ENCODE data around the gene ASTN2. TPM values are rescaled to one million over a fixed set of nuclear protein-coding genes. Genes with fewer than 3 reads are reported as not detected.
A peak's percentile ranks its signal among the peaks of the same experiment; 100 is the strongest.

The ASTN2 gene
- total RNA-seq, 6 experiments from 2014 or later = 0.91 to 3.1 (median 2.5) TPM

GRCh38 chr9:116506685-116507084 lies 908.2 kb downstream of the ASTN2 start:
- H3K4me1 ChIP-seq = peaks cover 0 to 3% (median 0%) of the 10 kb centered on the region in 4 donors
- DNase-seq = no peak
- no peak overlapping the region for H3K4me3 ChIP-seq
- no peak for ATAC-seq
- intact Hi-C loops (cut with DNase I) = no loop called here
- H3K27ac ChIP-seq = no peak overlapping the region
- no peaks in the 10 kb centered on the region for H3K27me3 ChIP-seq
- 96% methylated on average over 3 of the region's 4 CpGs for WGBS (ENCODE audit: insufficient coverage, low coverage, low lambda C conversion rate, missing lambda C conversion rate)
- no peaks in the 10 kb centered on the region for H3K9me3 ChIP-seq
- H3K36me3 ChIP-seq = no peaks in the 10 kb centered on the region
- TF ChIP-seq POLR2A (IDR thresholded peaks at IDR 0.05) = no peak
- TF ChIP-seq, protein P1, sequence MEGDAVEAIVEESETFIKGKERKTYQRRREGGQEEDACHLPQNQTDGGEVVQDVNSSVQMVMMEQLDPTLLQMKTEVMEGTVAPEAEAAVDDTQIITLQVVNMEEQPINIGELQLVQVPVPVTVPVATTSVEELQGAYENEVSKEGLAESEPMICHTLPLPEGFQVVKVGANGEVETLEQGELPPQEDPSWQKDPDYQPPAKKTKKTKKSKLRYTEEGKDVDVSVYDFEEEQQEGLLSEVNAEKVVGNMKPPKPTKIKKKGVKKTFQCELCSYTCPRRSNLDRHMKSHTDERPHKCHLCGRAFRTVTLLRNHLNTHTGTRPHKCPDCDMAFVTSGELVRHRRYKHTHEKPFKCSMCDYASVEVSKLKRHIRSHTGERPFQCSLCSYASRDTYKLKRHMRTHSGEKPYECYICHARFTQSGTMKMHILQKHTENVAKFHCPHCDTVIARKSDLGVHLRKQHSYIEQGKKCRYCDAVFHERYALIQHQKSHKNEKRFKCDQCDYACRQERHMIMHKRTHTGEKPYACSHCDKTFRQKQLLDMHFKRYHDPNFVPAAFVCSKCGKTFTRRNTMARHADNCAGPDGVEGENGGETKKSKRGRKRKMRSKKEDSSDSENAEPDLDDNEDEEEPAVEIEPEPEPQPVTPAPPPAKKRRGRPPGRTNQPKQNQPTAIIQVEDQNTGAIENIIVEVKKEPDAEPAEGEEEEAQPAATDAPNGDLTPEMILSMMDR (IDR thresholded peaks at IDR 0.05) = no peak

DNA sequence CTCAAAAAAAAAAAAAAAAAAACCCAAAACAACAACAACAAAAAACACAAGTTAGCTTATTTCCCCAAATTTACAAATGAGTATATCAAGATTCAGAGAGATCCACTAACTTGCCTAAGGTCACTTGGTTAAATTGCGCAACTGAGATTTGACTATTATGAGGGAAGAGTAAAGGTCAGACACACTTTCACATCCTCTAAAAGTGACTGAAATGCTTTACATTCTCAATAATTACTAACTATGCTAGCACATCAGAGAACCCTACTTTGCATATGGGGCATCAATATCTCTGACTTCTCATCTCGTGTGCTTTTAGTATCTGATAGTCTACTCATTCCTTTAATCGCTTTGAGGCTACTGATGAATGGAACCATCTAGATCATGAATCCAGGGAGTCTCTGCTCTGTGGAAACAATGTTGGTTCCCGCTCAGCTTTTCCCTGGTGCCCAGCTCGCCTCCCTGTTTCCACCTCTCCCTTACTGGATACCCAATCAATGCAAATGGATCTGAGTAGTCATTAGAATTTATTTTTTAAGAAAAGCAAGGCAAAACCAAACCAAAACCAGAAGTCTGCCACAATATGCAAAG lies 909.9 kb downstream of the ASTN2 start:
- Histone ChIP-seq H3K9me3 (no peaks in the 10 kb centered on the region), H3K27ac (no peak overlapping the region), H3K36me3 (no peaks in the 10 kb centered on the region), H3K27me3 (no peaks in the 10 kb centered on the region), H3K4me3 (no peak overlapping the region), H3K4me1 (peaks cover 0 to 3% (median 0%) of the 10 kb centered on the region in 4 donors)
- no peak for TF ChIP-seq POLR2A (IDR thresholded peaks at IDR 0.05)
- TF ChIP-seq, protein P1 (IDR thresholded peaks at IDR 0.05) = no peak
- whole genome bisulfite sequencing (ENCODE audit: insufficient coverage, low coverage, low lambda C conversion rate, missing lambda C conversion rate) = 67% methylated on average over 5 of the region's 5 CpGs
- intact Hi-C loops (cut with DNase I) = no loop called here
- no peak for DNase-seq
- ATAC-seq = peak in 3 of 4 donors; percentile 77 to 92 (median 84)

DNA sequence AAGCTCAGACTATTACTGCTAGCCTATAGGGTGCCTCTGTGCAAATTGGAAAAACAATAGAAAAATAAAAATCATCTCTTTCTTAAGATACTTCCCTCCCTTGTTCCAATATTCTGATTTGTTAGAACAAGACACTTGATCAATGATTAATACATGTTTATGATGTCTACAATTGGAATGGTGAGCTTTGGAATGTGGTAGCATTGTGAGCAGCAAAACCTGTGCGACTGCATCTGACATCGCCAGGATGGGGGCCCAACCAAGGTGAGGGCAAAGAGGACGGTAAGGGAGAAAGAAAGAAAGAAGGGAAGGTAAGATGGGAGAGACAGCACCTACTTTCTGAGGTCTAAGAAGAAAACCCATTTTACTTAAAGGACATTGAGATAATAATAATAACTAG lies 910.8 kb downstream of the ASTN2 start:
- ATAC-seq (no peak), DNase-seq (no peak)
- 71% methylated on average over 3 of the region's 3 CpGs for WGBS (ENCODE audit: insufficient coverage, low coverage, low lambda C conversion rate, missing lambda C conversion rate)
- intact Hi-C loops (cut with DNase I) = no loop called here
- Histone ChIP-seq H3K4me3 (no peak overlapping the region), H3K27me3 (no peaks in the 10 kb centered on the region), H3K9me3 (no peaks in the 10 kb centered on the region), H3K27ac (no peak overlapping the region), H3K36me3 (no peaks in the 10 kb centered on the region), H3K4me1 (peaks cover 0 to 3% (median 0%) of the 10 kb centered on the region in 4 donors)
- no peak for TF ChIP-seq POLR2A (IDR thresholded peaks at IDR 0.05)
- TF ChIP-seq, protein P1 (IDR thresholded peaks at IDR 0.05) = no peak

DNA sequence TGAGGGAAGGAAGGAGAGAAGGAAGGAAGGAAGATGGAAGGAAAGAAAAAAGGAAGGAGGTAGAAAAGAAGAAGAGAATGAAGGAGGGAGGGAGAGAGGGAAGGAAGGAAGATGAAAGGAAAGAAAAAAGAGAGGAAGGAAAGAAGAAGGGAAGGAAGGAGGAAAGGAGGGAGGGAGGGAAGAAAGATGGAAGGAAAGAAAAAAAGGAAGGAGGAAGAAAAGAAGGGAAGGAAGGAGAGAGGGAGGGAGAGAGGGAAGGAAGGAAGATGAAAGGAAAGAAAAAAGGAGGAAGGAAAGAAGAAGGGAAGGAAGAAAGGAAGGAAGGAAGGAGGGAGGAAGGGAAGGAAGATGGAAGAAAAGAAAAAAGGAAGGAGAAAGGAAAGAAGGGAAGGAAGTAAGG lies 912.1 kb downstream of the ASTN2 start:
- Histone ChIP-seq H3K36me3 (no peaks in the 10 kb centered on the region), H3K27ac (no peak overlapping the region), H3K27me3 (no peaks in the 10 kb centered on the region), H3K4me1 (peaks cover 0 to 3% (median 0%) of the 10 kb centered on the region in 4 donors), H3K9me3 (no peaks in the 10 kb centered on the region), H3K4me3 (no peak overlapping the region)
- ATAC-seq = no peak
- intact Hi-C loops (cut with DNase I) = no loop called here
- DNase-seq = no peak
- TF ChIP-seq, protein P1 (IDR thresholded peaks at IDR 0.05) = no peak
- no peak for TF ChIP-seq POLR2A (IDR thresholded peaks at IDR 0.05)

DNA sequence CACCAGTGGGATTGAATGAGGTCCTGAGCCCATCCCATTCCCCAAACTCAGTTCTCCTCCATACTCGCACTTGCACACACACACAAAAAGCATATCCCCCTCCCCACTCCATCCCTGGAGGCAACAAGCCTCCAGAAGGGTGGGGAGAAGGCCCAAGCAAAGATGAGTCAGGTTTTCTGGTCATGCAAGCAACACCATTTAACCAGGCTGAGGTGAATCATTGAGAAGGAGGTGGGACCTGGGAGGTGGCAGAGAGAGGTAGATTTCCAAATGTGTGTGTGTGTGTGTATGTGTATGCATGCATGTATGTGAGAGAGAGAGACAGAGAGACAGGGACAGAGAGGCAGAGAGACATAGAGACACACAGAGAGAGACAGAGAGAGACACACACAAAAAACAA lies 913.0 kb downstream of the ASTN2 start:
- H3K36me3 ChIP-seq = no peaks in the 10 kb centered on the region
- DNase-seq (no peak), ATAC-seq (peak in 1 of 4 donors; percentile 40)
- H3K4me3 ChIP-seq = no peak overlapping the region
- TF ChIP-seq, protein P1 (IDR thresholded peaks at IDR 0.05) = no peak
- TF ChIP-seq POLR2A (IDR thresholded peaks at IDR 0.05) = no peak
- intact Hi-C loops (cut with DNase I) = no loop called here
- no peaks in the 10 kb centered on the region for H3K9me3 ChIP-seq
- WGBS (ENCODE audit: insufficient coverage, low coverage, low lambda C conversion rate, missing lambda C conversion rate) = 90% methylated on average over 1 of the region's 1 CpG
- H3K27ac ChIP-seq = no peak overlapping the region
- no peaks in the 10 kb centered on the region for H3K27me3 ChIP-seq
- H3K4me1 ChIP-seq = peaks cover 0 to 3% (median 0%) of the 10 kb centered on the region in 4 donors

Measured in right lobe of liver (tissue), 6 donors.